ENCODE data around the gene GCH1.

- TF ChIP-seq CTCF (IDR thresholded peaks at IDR 0.05; ENCODE audit: low read length): no peak
- TF ChIP-seq EZH2 (IDR thresholded peaks at IDR 0.05; ENCODE audit: borderline replicate concordance, low read length): no peak
These were observed 25.6 kb upstream of the GCH1 start for GRCh38 chr14:54928216-54928615.
